HUDEP-2 (cell line): Measurements from ENCODE around the gene TNFSF10.
A peak's percentile ranks its signal among the peaks of the same experiment; 100 is the strongest.
"Not testable (repeated sequence)": the region's sequence is repeated elsewhere in the genome, so short reads cannot be mapped to it uniquely, and the experiment has no call there.

Experiments used
- DNase-seq, 76 experiments: peaks; one replicate each; lab custom pipeline; 2025; ENCODE audit not compliant: unreplicated experiment in 76 of 76; lab: John Stamatoyannopoulos, UW

Gene TNFSF10

GRCh38 chr3:172546105-172546504, 22.9 kb upstream of the TNFSF10 start:
- no peak for DNase-seq

- DNase-seq: no peak
Observed at GRCh38 chr3:172544404-172544803, 21.2 kb upstream of the TNFSF10 start.

- DNase-seq: no peak
Observed at GRCh38 chr3:172543884-172544283, 20.7 kb upstream of the TNFSF10 start.

- no peak for DNase-seq
Observed at GRCh38 chr3:172543419-172543818, 20.2 kb upstream of the TNFSF10 start.

- DNase-seq: no peak
Observed at GRCh38 chr3:172542999-172543398, 19.8 kb upstream of the TNFSF10 start.

GRCh38 chr3:172541945-172542488, 18.8 kb upstream of the TNFSF10 start:
- DNase-seq: no peak

GRCh38 chr3:172540049-172540448, 16.8 kb upstream of the TNFSF10 start:
- DNase-seq: no peak

GRCh38 chr3:172539273-172539672, 16.0 kb upstream of the TNFSF10 start:
- no peak for DNase-seq

- DNase-seq: no peak
Observed at GRCh38 chr3:172538368-172539151, 15.3 kb upstream of the TNFSF10 start.

GRCh38 chr3:172537507-172538158, 14.4 kb upstream of the TNFSF10 start:
- no peak for DNase-seq

GRCh38 chr3:172536993-172537419, 13.8 kb upstream of the TNFSF10 start:
- no peak for DNase-seq

GRCh38 chr3:172536505-172536904, 13.3 kb upstream of the TNFSF10 start:
- no peak for DNase-seq

GRCh38 chr3:172530566-172530965, 7.3 kb upstream of the TNFSF10 start:
- DNase-seq: peak in 24 of 76 experiments; percentile 4 to 63 (median 22)

GRCh38 chr3:172530101-172530561, 6.9 kb upstream of the TNFSF10 start:
- no peak for DNase-seq

- DNase-seq: no peak
Observed at GRCh38 chr3:172528677-172529076, 5.4 kb upstream of the TNFSF10 start.

- no peak for DNase-seq
Observed at GRCh38 chr3:172527306-172527705, 4.1 kb upstream of the TNFSF10 start.

- DNase-seq: no peak
Observed at GRCh38 chr3:172525116-172525613, 1.9 kb upstream of the TNFSF10 start.

- no peak for DNase-seq
Observed at GRCh38 chr3:172524611-172525010, 1.4 kb upstream of the TNFSF10 start.

- DNase-seq: not testable (repeated sequence)
Observed at GRCh38 chr3:172521837-172522726, 1.1 kb downstream of the TNFSF10 start.

GRCh38 chr3:172520301-172520831, 2.9 kb downstream of the TNFSF10 start:
- no peak for DNase-seq
